Kidney glomerular epithelial cell (primary cell): ENCODE measurements around the gene PRM1.
"Not testable (repeated sequence)": the region's sequence is repeated elsewhere in the genome, so short reads cannot be mapped to it uniquely, and the experiment has no call there.

Experiments
- DNase-seq: peaks from one replicate; lab custom pipeline; 2025; lab: John Stamatoyannopoulos, UW

The PRM1 gene

DNA sequence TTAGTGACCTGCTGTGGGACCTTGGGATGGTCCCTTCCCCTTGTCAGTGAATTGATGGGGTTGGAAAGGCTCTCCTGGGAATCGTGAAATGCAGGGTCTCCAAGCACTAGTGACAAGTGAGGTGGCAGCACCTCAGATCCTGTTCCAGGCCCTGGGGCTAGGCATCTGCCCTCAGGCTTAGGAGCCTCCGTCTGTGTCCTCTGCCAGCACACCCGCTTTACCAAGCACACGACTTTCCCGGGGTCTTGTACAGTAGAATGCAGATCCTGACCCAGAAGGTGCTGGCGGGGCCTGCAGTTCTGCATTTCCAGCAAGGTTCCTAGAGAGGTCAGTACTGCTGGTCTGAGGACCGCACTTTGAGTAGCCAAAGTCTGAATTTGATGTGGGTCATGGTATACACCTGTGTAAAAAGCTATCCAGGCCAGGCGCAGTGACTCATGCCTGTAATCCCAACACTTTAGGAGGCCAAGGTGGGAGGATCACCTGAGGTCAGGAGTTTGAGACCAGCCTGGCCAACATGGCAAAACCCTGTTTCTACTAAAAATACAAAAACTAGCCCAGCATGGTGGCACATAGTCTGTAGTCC, 33.3 kb upstream of the PRM1 start:
- DNase-seq: no peak

DNA sequence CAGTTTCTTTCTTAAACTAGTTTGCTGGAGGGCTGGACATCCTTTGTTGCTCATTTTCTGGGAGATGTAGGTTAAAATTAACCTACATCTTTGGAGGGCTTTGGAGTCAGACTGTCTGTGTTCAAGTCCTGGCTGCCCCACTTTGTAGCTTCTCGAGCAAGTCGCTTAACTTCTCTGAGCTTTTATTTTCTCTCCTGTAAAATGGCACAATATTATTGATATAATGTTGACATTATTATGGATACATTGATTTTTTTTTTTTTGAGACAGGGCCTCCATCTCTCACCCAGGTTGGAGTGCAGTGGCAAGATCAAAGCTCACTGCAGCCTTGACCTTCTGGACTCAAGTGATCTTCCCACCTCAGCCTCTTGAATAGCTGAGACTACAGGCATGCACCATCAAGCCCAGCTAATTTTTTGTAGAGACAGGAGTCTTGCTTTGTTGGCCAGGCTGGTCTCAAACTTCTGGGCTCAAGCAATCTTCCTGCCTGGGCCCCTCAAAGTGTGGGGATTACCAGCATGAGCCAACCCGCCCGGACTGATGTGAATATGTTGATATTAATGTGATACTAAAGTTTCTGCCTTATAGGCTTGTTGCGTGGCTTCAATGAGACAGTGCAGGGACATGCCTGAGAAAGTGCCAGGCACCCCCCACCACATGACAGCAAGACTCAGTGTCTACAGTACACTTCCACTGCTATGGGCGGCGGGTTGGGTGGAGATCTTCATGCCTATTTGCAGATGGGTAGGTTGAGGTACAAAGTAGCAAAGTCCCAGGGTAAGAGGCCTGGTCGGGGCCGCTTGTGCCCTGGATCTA, 32.6 kb upstream of the PRM1 start:
- DNase-seq: no peak

DNA sequence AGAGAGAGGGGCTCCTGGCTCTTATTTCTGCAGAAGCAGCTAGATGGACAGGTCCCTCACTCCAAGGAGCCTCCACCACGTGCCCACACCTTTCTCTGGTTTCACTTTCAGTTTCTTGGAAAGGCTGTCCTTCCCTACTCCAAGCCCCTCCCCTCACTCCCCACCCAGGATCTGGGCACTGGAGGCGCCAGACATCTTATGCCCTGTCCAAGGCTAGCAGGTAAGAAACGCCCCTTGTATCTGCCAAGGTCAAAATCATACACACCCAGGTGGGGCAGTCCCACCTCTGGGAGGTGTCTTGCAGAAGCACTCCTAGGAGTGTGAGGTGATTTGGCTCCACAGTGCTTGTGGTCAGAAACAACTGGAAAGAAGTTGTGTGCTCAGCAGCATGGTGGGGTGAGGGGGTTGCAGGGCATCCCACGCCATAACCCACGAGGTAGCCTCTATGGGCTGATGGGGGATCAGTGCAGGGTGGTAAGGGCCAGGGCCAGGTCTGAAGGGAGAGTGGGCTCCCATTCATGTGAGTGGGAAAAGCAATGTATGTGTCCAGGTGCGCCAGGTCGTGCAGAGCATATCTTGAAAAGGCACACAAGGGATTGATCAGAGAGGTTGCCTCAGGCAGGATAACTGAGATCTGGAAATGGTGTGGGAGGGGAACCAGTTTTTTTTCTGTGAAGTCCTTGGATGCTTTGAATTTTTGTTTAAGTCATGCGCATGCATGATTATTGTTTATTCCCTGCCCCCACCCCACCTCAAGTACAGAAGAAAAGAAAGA, 31.8 kb upstream of the PRM1 start:
- peak; percentile 48 for DNase-seq

DNA sequence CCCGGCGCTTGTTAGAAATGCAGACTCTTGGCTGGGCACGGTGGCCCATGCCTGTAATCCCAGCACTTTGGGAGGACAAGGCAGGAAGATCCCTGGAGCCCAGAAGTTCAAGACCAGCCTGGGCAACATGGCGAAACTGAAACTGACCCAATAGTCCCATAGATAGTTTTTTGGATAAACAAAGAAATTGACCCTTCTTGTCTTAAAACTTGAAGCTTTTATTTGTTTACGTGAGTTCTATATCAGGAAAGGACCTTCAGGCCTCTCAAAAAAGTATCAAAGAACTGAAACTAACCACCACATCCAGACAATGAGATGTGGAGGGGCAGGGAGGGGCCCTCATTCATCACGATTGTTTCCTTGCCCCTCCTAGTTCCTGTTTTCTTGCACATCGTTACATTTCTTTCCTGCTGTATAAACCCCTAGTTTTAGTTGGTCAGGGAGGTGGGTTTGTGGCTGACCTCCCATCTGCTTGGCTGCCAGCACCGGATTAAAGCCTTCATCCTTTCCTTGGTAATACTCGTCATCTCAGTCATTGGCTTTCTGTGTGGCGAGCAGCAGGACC, 29.9 kb upstream of the PRM1 start:
- DNase-seq: no peak

DNA sequence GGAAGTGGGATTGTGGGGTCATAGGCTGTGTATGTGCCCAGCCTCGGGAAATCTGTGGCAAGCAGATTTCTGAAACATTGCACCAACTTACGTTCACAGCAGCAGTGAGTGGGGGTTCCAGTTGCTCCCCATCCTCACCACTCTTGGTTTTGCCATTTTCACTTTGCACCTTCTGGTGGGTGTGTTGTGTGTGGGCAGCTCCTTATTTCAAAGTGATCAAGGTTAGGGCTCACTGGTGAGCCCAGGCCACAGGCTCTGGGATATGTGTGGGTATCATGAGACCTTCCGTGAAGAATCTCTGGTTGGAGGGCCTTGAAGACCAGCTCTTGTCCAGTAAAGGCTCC, 29.5 kb upstream of the PRM1 start:
- DNase-seq: no peak

DNA sequence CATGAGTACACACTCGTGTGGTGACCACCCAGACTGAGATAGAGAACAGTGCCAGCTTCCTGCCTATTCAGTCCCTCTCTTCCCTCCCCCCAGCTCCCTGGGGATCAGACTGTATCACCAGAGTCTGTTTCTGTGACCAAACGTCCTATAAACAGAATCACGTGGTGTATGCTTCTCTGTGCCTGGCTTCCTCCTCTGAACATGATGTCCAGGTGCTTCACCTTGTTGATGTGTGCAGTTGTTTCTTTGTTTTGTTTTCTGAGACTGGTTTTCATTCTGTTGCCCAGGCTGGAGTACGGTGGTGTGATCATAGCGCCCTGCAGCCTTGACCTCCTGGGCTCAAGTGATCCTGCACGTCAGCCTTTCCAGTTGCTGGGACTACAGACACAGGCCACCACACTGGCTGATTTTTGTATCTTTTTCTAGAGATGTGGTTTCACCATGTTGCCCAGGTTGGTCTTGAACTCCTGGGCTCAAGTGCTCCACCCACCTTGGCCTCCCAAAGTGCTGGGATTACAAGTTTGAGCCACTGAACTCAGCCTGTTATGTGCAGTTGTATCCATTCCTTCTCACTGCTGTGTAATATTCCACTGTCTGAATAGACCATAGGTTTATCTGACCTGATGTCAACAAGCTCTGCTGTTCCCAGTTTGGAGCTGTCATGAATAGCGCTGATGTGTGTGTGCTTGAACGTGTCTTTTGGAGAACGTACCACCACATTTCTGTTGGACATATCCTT, 28.9 kb upstream of the PRM1 start:
- DNase-seq: no peak

DNA sequence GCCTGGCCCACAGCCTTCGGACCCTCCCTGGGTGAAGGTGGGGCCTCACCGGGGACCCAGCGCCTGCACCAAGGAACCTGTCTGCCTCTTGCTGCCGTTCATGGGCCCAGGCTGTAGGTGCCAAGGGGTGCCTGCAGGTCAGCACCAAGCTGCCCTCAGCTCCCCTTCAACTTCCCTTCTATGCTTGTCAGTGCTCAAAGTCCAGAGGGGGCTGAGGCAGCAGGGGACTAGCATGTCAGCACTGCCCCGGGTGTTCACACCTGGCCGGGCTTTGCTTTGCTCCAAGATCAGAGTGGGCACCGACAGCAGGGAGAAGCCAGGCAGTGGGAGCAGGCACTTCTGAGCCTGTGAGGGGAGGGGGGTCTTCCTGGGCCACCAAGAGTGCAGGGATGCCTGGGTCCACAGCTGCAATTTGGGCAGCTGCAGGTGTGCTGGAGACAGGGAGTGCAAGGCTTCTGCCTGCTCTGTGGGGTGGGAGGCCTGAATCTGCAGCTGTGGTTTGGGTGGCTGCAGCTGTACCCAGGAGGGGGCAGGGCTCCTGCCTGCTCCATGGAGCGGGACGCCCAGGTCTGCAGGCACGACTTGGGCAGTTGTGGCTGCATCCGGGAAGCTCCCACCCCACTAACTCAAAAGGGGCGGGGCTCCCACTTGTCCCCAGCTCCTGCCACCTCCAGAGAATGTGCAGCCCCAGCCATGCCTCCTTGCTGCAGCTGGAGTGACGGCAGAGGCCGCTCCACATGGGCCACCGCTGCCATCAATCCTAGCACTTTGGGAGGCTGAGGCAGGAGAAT, 27.6 kb upstream of the PRM1 start:
- no peak for DNase-seq

GRCh38 chr16:11307639-11308492, 26.7 kb upstream of the PRM1 start:
- DNase-seq: no peak

DNA sequence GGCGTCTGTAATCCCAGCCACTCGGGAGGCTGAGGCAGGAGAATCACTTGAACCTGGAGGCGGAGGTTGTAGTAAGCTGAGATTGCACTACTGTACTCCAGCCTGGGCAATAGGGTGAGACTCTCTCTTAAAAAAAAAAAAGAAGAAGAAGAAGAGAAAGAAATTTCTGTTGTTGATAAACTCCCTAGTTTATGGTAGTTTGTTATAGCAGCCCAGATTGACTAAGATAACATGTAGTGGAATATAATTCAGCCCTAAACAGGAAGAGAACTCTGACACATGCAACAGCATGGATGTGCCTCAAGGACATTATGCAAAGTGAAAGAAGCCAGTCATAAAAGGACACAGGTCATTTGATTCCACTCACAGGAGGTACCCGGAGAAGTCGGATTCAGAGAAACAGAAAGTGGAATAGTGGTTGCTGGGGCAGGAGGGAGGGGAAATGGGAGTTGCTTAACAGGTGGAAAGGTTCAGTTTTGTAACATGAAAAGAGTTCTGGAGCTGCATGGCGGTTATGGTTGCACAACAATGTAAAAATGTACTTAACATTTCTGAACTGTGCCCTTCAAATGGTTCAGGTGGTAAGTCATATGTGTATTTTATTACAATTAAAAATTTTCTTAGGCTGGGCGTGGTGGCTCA, 26.0 kb upstream of the PRM1 start:
- DNase-seq: no peak

DNA sequence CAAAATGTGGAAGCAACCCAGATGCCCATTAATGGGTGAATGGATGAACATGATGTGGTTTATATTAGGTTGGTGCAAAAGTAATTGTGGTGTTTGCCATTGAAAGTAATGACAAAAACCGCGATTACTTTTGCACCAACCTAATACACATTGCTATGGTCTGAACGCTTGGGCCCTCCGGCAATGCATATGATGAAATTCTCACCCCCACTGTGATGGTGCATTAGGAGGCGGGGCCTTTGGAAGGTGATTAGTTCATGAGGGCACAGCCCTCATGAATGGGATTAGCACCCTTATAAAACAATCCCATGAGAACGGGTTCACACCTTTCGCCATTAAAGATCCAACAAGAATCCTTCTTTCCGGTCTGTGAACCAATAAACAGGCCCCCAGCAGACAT, 25.3 kb upstream of the PRM1 start:
- no peak for DNase-seq

- no peak for DNase-seq
Observed at GRCh38 chr16:11303405-11304138, 22.4 kb upstream of the PRM1 start.

- DNase-seq: no peak
Observed at GRCh38 chr16:11302977-11303376, 21.8 kb upstream of the PRM1 start.

GRCh38 chr16:11301645-11302501, 20.7 kb upstream of the PRM1 start:
- no peak for DNase-seq

DNA sequence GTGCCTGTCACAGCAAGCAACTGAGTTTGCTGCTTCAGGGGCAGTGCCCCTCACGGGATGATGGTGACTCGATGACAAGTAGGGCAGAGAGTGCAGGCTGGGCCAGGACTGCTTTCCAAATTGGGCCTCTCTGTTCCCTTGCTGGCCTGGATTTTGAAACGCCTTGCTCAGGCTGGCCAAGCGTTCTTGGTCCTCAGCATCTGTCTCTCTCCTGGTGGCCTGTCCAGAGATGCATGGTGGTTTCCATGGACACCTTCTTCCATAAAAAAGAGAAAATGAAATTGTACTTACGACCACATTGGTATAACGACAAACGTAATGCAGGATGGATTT, 19.4 kb upstream of the PRM1 start:
- DNase-seq: no peak

- no peak for DNase-seq
Observed at GRCh38 chr16:11299865-11300559, 18.9 kb upstream of the PRM1 start.

GRCh38 chr16:11298950-11299547, 17.9 kb upstream of the PRM1 start:
- not testable (repeated sequence) for DNase-seq
